Measurements from ENCODE around the gene LHFPL4. TPM values are rescaled to one million over a fixed set of nuclear protein-coding genes. Genes with fewer than 3 reads are reported as not detected.

The LHFPL4 gene
- total RNA-seq, 1 donor from 2014 or later, result not detected

- Mint-ChIP-seq H3K27me3 (ENCODE audit: low read depth) (peaks cover 3% of the 10 kb centered on the region), H3K9me3 (no peaks in the 10 kb centered on the region), H3K4me1 (ENCODE audit: low read depth) (no peaks in the 10 kb centered on the region), H3K4me3 (ENCODE audit: low read depth) (no peak overlapping the region), H3K36me3 (ENCODE audit: low read depth) (no peaks in the 10 kb centered on the region), H3K27ac (no peak overlapping the region)
- intact Hi-C loops (cut with micrococcal nuclease), result no loop called here
- DNase-seq (ENCODE audit: low spot score), result no peak
Measured at GRCh38 chr3:9514306-9514705, 39.3 kb downstream of the LHFPL4 start.

- no peaks in the 10 kb centered on the region for H3K36me3 Mint-ChIP-seq (ENCODE audit: low read depth)
- no peaks in the 10 kb centered on the region for H3K9me3 Mint-ChIP-seq
- peaks cover 15% of the 10 kb centered on the region for H3K27me3 Mint-ChIP-seq (ENCODE audit: low read depth)
- no peak overlapping the region for H3K4me3 Mint-ChIP-seq (ENCODE audit: low read depth)
- no peaks in the 10 kb centered on the region for H3K4me1 Mint-ChIP-seq (ENCODE audit: low read depth)
- no peak for DNase-seq (ENCODE audit: low spot score)
- no peak overlapping the region for H3K27ac Mint-ChIP-seq
- intact Hi-C loops (cut with micrococcal nuclease), result no loop called here
Measured at GRCh38 chr3:9512456-9513045, 41.1 kb downstream of the LHFPL4 start.

- Mint-ChIP-seq H3K4me1 (ENCODE audit: low read depth) (no peaks in the 10 kb centered on the region), H3K27me3 (ENCODE audit: low read depth) (peaks cover 15% of the 10 kb centered on the region), H3K27ac (no peak overlapping the region), H3K36me3 (ENCODE audit: low read depth) (no peaks in the 10 kb centered on the region), H3K4me3 (ENCODE audit: low read depth) (no peak overlapping the region), H3K9me3 (no peaks in the 10 kb centered on the region)
- intact Hi-C loops (cut with micrococcal nuclease), result no loop called here
- no peak for DNase-seq (ENCODE audit: low spot score)
Measured at GRCh38 chr3:9508781-9509180, 44.8 kb downstream of the LHFPL4 start.

- Mint-ChIP-seq H3K9me3 (no peaks in the 10 kb centered on the region), H3K27me3 (ENCODE audit: low read depth) (peaks cover 15% of the 10 kb centered on the region), H3K27ac (no peak overlapping the region), H3K4me1 (ENCODE audit: low read depth) (no peaks in the 10 kb centered on the region), H3K4me3 (ENCODE audit: low read depth) (no peak overlapping the region), H3K36me3 (ENCODE audit: low read depth) (no peaks in the 10 kb centered on the region)
- intact Hi-C loops (cut with micrococcal nuclease), result no loop called here
- DNase-seq (ENCODE audit: low spot score), result no peak
Measured at GRCh38 chr3:9507586-9508578, 45.7 kb downstream of the LHFPL4 start.

- Mint-ChIP-seq H3K4me3 (ENCODE audit: low read depth) (no peak overlapping the region), H3K27me3 (ENCODE audit: low read depth) (peaks cover 22% of the 10 kb centered on the region), H3K36me3 (ENCODE audit: low read depth) (no peaks in the 10 kb centered on the region), H3K9me3 (no peaks in the 10 kb centered on the region), H3K4me1 (ENCODE audit: low read depth) (peaks cover 2% of the 10 kb centered on the region), H3K27ac (no peak overlapping the region)
- intact Hi-C loops (cut with micrococcal nuclease), result loop anchor here (2.0 to 5.0 kb wide), 3 partner anchors 144 to 224 kb away; partner anchors contain the start of gene MTMR14
- peak; percentile 60 for DNase-seq (ENCODE audit: low spot score)
Measured at GRCh38 chr3:9503283-9503682, 50.3 kb downstream of the LHFPL4 start.

- no peak for DNase-seq (ENCODE audit: low spot score)
- intact Hi-C loops (cut with micrococcal nuclease), result loop anchor here (5.0 kb wide), 2 partner anchors 146 to 226 kb away; partner anchors contain the start of gene MTMR14
- Mint-ChIP-seq H3K9me3 (no peaks in the 10 kb centered on the region), H3K36me3 (ENCODE audit: low read depth) (no peaks in the 10 kb centered on the region), H3K27ac (no peak overlapping the region), H3K4me1 (ENCODE audit: low read depth) (peaks cover 2% of the 10 kb centered on the region), H3K27me3 (ENCODE audit: low read depth) (peaks cover 17% of the 10 kb centered on the region), H3K4me3 (ENCODE audit: low read depth) (no peak overlapping the region)
Measured at GRCh38 chr3:9501226-9501625, 52.4 kb downstream of the LHFPL4 start.

GRCh38 chr3:9500108-9501050 is 53.2 kb downstream of the LHFPL4 start:
- H3K9me3 Mint-ChIP-seq, result no peaks in the 10 kb centered on the region
- H3K4me3 Mint-ChIP-seq (ENCODE audit: low read depth), result no peak overlapping the region
- intact Hi-C loops (cut with micrococcal nuclease), result loop anchor here (5.0 kb wide), 2 partner anchors 147 to 227 kb away; partner anchors contain the start of gene MTMR14
- H3K36me3 Mint-ChIP-seq (ENCODE audit: low read depth), result no peaks in the 10 kb centered on the region
- H3K27me3 Mint-ChIP-seq (ENCODE audit: low read depth), result peaks cover 17% of the 10 kb centered on the region
- peak; percentile 62 for DNase-seq (ENCODE audit: low spot score)
- H3K4me1 Mint-ChIP-seq (ENCODE audit: low read depth), result peaks cover 2% of the 10 kb centered on the region
- no peak overlapping the region for H3K27ac Mint-ChIP-seq

- no peak overlapping the region for H3K27ac Mint-ChIP-seq
- H3K36me3 Mint-ChIP-seq (ENCODE audit: low read depth), result no peaks in the 10 kb centered on the region
- H3K27me3 Mint-ChIP-seq (ENCODE audit: low read depth), result peaks cover 17% of the 10 kb centered on the region
- H3K4me3 Mint-ChIP-seq (ENCODE audit: low read depth), result no peak overlapping the region
- intact Hi-C loops (cut with micrococcal nuclease), result loop anchor here (5.0 kb wide), 2 partner anchors 148 to 228 kb away; partner anchors contain the start of gene MTMR14
- DNase-seq (ENCODE audit: low spot score), result no peak
- no peaks in the 10 kb centered on the region for H3K9me3 Mint-ChIP-seq
- H3K4me1 Mint-ChIP-seq (ENCODE audit: low read depth), result peaks cover 2% of the 10 kb centered on the region
Measured at GRCh38 chr3:9499455-9500107, 54.0 kb downstream of the LHFPL4 start.

- H3K4me1 Mint-ChIP-seq (ENCODE audit: low read depth), result peaks cover 2% of the 10 kb centered on the region
- H3K4me3 Mint-ChIP-seq (ENCODE audit: low read depth), result no peak overlapping the region
- H3K36me3 Mint-ChIP-seq (ENCODE audit: low read depth), result no peaks in the 10 kb centered on the region
- H3K9me3 Mint-ChIP-seq, result no peaks in the 10 kb centered on the region
- H3K27me3 Mint-ChIP-seq (ENCODE audit: low read depth), result peaks cover 17% of the 10 kb centered on the region
- intact Hi-C loops (cut with micrococcal nuclease), result no loop called here
- H3K27ac Mint-ChIP-seq, result no peak overlapping the region
- DNase-seq (ENCODE audit: low spot score), result no peak
Measured at GRCh38 chr3:9498781-9499180, 54.8 kb downstream of the LHFPL4 start.

GRCh38 chr3:9497821-9498565 is 55.6 kb downstream of the LHFPL4 start:
- H3K9me3 Mint-ChIP-seq, result no peaks in the 10 kb centered on the region
- H3K4me1 Mint-ChIP-seq (ENCODE audit: low read depth), result peaks cover 2% of the 10 kb centered on the region
- peaks cover 17% of the 10 kb centered on the region for H3K27me3 Mint-ChIP-seq (ENCODE audit: low read depth)
- intact Hi-C loops (cut with micrococcal nuclease), result no loop called here
- H3K27ac Mint-ChIP-seq, result no peak overlapping the region
- DNase-seq (ENCODE audit: low spot score), result no peak
- no peak overlapping the region for H3K4me3 Mint-ChIP-seq (ENCODE audit: low read depth)
- H3K36me3 Mint-ChIP-seq (ENCODE audit: low read depth), result no peaks in the 10 kb centered on the region

GRCh38 chr3:9496893-9497292 is 56.7 kb downstream of the LHFPL4 start:
- Mint-ChIP-seq H3K9me3 (no peaks in the 10 kb centered on the region), H3K27me3 (ENCODE audit: low read depth) (peaks cover 15% of the 10 kb centered on the region), H3K36me3 (ENCODE audit: low read depth) (no peaks in the 10 kb centered on the region), H3K27ac (no peak overlapping the region), H3K4me1 (ENCODE audit: low read depth) (peaks cover 2% of the 10 kb centered on the region), H3K4me3 (ENCODE audit: low read depth) (no peak overlapping the region)
- intact Hi-C loops (cut with micrococcal nuclease), result no loop called here
- DNase-seq (ENCODE audit: low spot score), result no peak

Measured in activated T-helper 2 cell treated with anti-CD3 and anti-CD28 coated beads, Interferon-gamma antibody, Interleukin-2, Interleukin-4, amounts not matched to agents 10 μg/mL and 5 μg/mL and 100 μg/mL, durations not matched to agents 14 hours and 24 hours and 36 hours (primary cell).